ENCODE measurements around the gene C12orf42. TPM values are rescaled to one million over a fixed set of nuclear protein-coding genes. Genes with fewer than 3 reads are reported as not detected.

The C12orf42 gene
- total RNA-seq, 1 experiment from 2014 or later: not detected

DNA sequence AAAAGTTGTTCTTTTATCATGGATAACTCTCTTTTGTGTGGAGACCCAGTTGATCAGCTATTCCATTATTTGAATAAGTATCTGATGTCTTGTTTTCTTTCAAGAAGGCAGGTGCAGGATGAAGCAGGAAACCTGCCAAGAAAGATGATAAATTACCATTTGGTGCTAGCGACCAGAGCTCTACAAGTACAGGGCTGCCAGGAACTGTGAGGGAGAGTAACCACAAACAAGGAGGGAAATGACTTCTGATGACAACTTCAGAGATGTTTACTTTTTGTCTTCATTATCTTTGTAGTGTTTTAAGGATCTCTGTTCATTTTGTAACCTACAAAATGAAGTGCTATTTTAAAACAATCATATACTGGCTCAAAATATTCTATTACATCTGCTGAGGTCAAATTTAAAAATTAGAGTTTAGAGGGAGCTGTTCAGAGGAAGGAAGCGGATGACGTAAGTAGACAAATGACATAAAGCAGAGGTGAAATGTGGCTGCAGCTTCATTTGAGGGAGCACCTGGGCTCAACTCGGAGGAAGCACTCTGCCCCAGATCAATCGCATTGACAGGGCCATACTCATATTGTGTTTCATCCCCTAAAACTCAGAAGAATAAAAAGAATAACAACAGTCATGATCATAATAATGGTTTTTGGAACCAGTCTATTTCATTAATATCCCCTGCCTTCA lies 226.8 kb downstream of the C12orf42 start:
- no peak for DNase-seq (ENCODE audit: low spot score)

- DNase-seq (ENCODE audit: low spot score): no peak
These were observed 238.0 kb downstream of the C12orf42 start for GRCh38 chr12:103257763-103258162.

Other genes with a start within 250 kb of the C12orf42 start
- gene STAB2, start 91.3 kb upstream of the C12orf42 start, total RNA-seq (2014; rRNA removed; shearing (Covaris generic)): not detected in 2 replicates